HG02852 (cell line): ENCODE measurements around the gene DCUN1D4.

Experiments used
- ATAC-seq: cut with Tn5 transposase; IDR thresholded peaks from one replicate; pipeline ENCODE4 v1.9.1; 2021; ENCODE audit warnings: mild to moderate bottlenecking, moderate library complexity; ENCODE audit not compliant: unreplicated experiment

Gene DCUN1D4

GRCh38 chr4:51853027-51853682, 10.2 kb downstream of the DCUN1D4 start:
- no peak for ATAC-seq

- ATAC-seq = no peak
These were observed 12.3 kb downstream of the DCUN1D4 start for GRCh38 chr4:51855270-51855669.

GRCh38 chr4:51855751-51856150, 12.8 kb downstream of the DCUN1D4 start:
- no peak for ATAC-seq

- ATAC-seq = no peak
These were observed 15.8 kb downstream of the DCUN1D4 start for GRCh38 chr4:51858605-51859202.

GRCh38 chr4:51859476-51860031, 16.6 kb downstream of the DCUN1D4 start:
- ATAC-seq = no peak

GRCh38 chr4:51862199-51862598, 19.2 kb downstream of the DCUN1D4 start:
- ATAC-seq = no peak

- no peak for ATAC-seq
These were observed 19.8 kb downstream of the DCUN1D4 start for GRCh38 chr4:51862781-51863180.

- ATAC-seq = no peak
These were observed 22.8 kb downstream of the DCUN1D4 start for GRCh38 chr4:51865717-51866116.

- ATAC-seq = no peak
These were observed 23.9 kb downstream of the DCUN1D4 start for GRCh38 chr4:51866835-51867234.

- ATAC-seq = no peak
These were observed 24.9 kb downstream of the DCUN1D4 start for GRCh38 chr4:51867689-51868448.

- no peak for ATAC-seq
These were observed 25.5 kb downstream of the DCUN1D4 start for GRCh38 chr4:51868449-51868847.

GRCh38 chr4:51870441-51871188, 27.7 kb downstream of the DCUN1D4 start:
- ATAC-seq = no peak

GRCh38 chr4:51872283-51872997, 29.5 kb downstream of the DCUN1D4 start:
- ATAC-seq = no peak

- ATAC-seq = no peak
These were observed 31.6 kb downstream of the DCUN1D4 start for GRCh38 chr4:51874551-51874950.

GRCh38 chr4:51878431-51878830, 35.5 kb downstream of the DCUN1D4 start:
- ATAC-seq = no peak

- ATAC-seq = no peak
These were observed 37.3 kb downstream of the DCUN1D4 start for GRCh38 chr4:51880016-51880915.

- no peak for ATAC-seq
These were observed 41.1 kb downstream of the DCUN1D4 start for GRCh38 chr4:51884055-51884454.

- ATAC-seq = no peak
These were observed 41.7 kb downstream of the DCUN1D4 start for GRCh38 chr4:51884606-51885005.

GRCh38 chr4:51885363-51885762, 42.4 kb downstream of the DCUN1D4 start:
- ATAC-seq = no peak
